GM19239 (cell line): ENCODE results near the gene GRID1.
"Not testable (repeated sequence)": the region's sequence is repeated elsewhere in the genome, so short reads cannot be mapped to it uniquely, and the experiment has no call there.

Experiments
- DNase-seq: peaks from one replicate; pipeline ENCODE4 v3.0.0; 2011; ENCODE audit warnings: low spot score; ENCODE audit not compliant: insufficient read length
- FAIRE-seq: peaks from 2 replicates; lab custom pipeline; 2011; peaks lifted over from hg19 to GRCh38; lab: Jason Lieb, UNC

The GRID1 gene

GRCh38 chr10:85950921-85951320 is 415.7 kb downstream of the GRID1 start:
- no peak for FAIRE-seq

GRCh38 chr10:85946713-85947326 is 419.8 kb downstream of the GRID1 start:
- DNase-seq (peak; percentile 31), FAIRE-seq (peak; percentile 83)

More at GRCh38 chr10:85950921-85951320, 415.7 kb downstream of the GRID1 start:
- no peak for DNase-seq

- DNase-seq (no peak), FAIRE-seq (no peak)
Observed at GRCh38 chr10:85936161-85936560, 430.4 kb downstream of the GRID1 start.

- no peak for FAIRE-seq
Observed at GRCh38 chr10:85934586-85934985, 432.0 kb downstream of the GRID1 start.

GRCh38 chr10:85929993-85930392 is 436.6 kb downstream of the GRID1 start:
- not testable (repeated sequence) for FAIRE-seq, DNase-seq

More at GRCh38 chr10:85934586-85934985, 432.0 kb downstream of the GRID1 start:
- DNase-seq, result no peak

GRCh38 chr10:85927952-85928665 is 438.5 kb downstream of the GRID1 start:
- DNase-seq (no peak), FAIRE-seq (no peak)

- FAIRE-seq (no peak), DNase-seq (no peak)
Observed at GRCh38 chr10:85926986-85927385, 439.6 kb downstream of the GRID1 start.

GRCh38 chr10:85926136-85926535 is 440.5 kb downstream of the GRID1 start:
- FAIRE-seq (no peak), DNase-seq (no peak)

- no peak for FAIRE-seq
- no peak for DNase-seq
Observed at GRCh38 chr10:85925201-85925750, 441.3 kb downstream of the GRID1 start.

- FAIRE-seq, result no peak
Observed at GRCh38 chr10:85924382-85925102, 442.1 kb downstream of the GRID1 start.

GRCh38 chr10:85922356-85923129 is 444.1 kb downstream of the GRID1 start:
- FAIRE-seq (no peak), DNase-seq (no peak)

More at GRCh38 chr10:85924382-85925102, 442.1 kb downstream of the GRID1 start:
- no peak for DNase-seq

GRCh38 chr10:85921789-85922188 is 444.8 kb downstream of the GRID1 start:
- FAIRE-seq, result no peak
- DNase-seq, result no peak

GRCh38 chr10:85920311-85920710 is 446.3 kb downstream of the GRID1 start:
- FAIRE-seq (no peak), DNase-seq (no peak)

GRCh38 chr10:85919491-85920021 is 447.0 kb downstream of the GRID1 start:
- FAIRE-seq (no peak), DNase-seq (no peak)

- no peak for FAIRE-seq
- DNase-seq, result no peak
Observed at GRCh38 chr10:85918371-85918770, 448.2 kb downstream of the GRID1 start.

GRCh38 chr10:85917601-85918000 is 449.0 kb downstream of the GRID1 start:
- no peak for FAIRE-seq
- no peak for DNase-seq

GRCh38 chr10:85916994-85917573 is 449.5 kb downstream of the GRID1 start:
- no peak for FAIRE-seq
- DNase-seq, result no peak

- DNase-seq (no peak), FAIRE-seq (no peak)
Observed at GRCh38 chr10:85916286-85916685, 450.3 kb downstream of the GRID1 start.

GRCh38 chr10:85915245-85915846 is 451.2 kb downstream of the GRID1 start:
- no peak for DNase-seq
- no peak for FAIRE-seq
